Limb (tissue), 2 donors: ENCODE results near the gene TLX2.

Experiments used
- DNase-seq, 2 donors: peaks; one replicate each; pipeline ENCODE4 v3.0.0-alpha.2; 2016; ENCODE audit errors: extremely low spot score in 2 of 2

The TLX2 gene

DNA sequence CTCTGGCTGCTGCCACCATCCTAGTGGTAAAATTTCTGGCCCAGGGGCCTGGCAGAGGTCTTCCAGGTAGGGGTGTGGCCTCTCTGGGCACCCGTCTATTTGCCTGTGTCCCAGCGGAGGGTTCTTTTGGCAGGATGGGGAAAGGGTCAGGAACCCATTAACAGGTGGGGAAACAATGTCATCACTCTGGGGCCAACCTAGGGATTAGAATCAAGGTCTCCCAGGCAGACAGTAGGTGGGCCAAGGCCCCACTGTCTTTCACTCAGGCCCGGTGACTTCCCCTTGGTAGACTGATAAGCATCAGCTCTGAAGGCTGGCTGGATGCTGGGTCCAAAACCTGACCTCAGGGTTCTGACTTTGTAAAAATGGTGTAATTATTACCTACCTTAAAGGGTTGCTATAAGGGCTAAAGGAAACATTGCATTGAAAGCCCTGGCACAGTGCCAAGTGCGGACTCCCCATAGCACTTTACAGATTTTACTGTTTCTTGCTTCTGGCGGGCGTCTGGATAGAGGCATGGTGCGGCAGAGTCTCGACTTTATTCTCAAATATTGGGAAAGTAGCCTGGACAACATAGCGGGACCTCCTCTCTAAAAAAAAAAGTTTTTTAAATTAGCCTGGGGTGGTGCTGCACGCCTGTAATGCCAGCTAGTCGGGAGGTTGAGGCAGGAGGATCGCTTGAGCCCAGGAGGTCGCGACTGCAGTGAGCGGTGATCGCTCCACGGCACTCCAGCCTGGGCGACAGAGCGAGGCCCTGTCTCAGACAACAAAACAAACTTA, 17.1 kb upstream of the TLX2 start:
- DNase-seq = no peak

DNA sequence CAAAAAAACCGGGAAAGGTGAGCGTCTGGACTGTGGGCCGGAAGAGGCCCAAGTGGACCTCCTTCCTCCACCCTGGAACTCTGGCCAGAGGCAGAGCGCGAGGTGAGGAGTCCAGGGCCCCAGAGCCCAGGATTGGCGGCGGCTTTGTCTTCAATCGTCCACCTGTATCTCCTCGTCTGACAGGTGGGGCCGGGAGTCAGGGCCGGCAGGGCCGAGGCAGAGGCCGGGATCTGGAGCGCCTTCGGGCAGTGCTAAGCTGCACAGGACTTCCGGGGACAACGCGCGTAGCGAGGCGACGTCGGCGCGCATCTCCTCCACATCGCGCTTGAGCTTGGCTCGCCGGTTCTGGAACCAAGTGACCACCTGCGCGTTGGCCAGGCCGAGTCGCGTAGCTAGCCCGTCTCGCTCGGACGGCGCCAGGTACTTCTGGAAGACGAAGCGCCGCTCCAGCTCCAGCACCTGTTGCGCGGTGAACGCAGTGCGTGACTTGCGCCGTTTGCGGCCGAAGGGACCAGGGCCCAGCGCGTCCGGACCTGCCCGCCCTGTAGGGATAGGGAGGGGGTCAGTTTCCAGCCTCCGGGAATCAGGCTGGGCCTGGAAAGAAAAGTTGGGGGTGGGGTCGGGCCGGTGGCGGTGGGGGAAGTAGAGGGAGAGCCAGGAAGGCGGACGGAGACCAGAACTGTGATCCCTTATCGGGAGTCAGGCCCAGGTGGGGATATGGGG, 16.3 kb upstream of the TLX2 start:
- DNase-seq = peak in 1 of 2 donors; percentile 38

DNA sequence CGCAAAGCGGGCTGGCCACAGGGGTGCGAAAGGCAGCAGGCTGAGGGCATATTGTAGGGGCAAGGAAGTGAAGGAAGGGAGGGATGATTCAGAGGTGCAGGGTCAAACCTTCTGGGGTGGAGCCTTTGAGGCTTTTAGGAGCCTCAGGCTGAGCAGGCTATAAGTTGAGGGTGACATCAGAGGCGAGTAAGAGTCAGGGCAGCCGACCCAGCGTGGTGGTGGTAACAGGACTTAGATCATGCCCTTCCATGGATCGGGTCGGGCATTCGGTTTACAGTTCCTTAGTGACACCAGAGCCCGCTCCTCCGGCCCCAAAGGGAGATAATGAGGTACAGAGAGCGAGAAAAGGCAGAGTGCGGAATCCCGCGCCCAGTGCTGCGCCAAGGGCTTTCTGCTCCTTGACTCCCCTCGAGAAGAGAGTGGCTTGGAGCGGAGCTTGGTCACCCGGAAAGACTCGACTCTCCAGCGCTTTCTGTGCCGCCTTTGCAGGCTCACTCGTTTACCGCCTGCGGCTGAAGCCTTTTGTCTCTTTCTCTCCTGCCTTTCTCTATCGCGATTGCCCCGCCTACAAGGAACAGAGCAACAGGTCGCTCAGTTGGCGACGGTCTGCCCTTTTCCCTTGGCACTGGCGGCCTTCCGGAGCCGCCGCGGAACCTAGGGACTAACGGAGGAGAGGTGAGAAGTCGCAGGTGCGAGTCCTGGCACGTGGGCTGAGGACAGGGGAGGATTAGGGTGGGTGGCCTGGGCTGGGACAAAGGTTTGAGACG, 15.6 kb upstream of the TLX2 start:
- peak in 1 of 2 donors; percentile 40 for DNase-seq

DNA sequence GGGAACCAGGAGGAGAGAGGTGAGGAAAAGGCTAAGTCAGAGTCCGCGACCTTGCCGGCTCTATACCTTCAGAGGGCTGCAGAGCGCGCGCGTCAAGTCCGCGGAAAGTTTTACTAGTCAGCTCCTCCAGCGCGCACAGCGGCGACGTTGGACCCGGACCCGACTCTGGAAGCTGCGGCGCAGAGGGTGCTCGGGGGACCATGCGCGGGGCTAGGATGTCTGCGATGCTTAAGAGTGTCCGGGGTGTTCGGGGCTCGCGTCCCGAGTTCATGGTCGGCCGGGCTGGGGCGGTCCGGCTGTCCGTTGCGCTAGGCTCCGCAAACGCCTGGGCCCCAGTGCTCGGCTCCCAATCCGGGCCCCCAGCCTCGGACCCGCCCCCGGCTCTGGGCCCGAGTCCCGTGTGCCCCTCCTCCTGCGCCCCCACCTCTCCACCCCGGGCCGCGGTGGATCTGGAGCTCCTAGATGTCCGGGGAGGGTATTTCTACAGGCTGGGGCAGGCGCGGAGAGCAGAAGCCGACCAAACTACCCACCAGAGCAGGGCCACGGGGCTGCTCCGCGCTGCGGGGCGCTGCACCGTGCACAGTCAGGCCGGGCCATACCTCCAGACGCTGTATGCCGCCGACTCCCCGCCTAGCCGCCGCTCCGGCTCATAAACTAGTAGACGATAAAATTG, 14.8 kb upstream of the TLX2 start, which contains the start of gene LBX2:
TSS of gene LBX2 (minus strand) at position 337 of the 673 bp plus-strand sequence. CDS start at position 271, 66 bp downstream.
- DNase-seq = peak in 1 of 2 donors; percentile 56

DNA sequence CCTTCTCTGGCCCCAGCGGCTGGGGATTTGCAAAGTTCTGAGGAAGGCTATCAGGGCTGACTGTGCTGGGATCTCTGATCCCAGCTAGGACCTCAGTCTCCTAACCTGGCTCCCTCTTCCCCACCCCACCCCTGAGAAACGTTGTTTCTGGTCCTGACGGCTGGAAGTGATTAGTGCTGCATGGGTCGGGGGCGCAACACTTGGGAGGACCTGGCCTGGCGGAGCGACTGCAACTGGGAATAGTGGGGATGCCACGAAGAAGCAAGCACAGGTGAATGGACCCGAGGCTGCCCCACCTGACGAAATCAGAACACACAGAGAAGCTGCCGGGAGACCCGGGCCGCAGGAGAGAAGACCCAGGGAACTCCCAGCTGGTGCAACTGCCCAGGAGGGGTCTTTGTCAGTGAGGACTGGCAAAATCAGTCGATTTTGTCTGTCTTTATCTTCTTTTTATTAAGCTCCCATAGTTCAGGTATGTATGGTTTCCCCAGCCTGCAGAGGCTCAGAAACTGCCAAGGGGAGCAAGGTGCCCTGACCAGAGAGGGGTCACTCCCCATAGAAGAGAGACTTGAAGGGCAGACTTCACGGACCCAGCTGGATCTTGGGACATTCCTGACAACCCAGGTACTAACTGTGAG, 14.2 kb upstream of the TLX2 start:
- DNase-seq = no peak

DNA sequence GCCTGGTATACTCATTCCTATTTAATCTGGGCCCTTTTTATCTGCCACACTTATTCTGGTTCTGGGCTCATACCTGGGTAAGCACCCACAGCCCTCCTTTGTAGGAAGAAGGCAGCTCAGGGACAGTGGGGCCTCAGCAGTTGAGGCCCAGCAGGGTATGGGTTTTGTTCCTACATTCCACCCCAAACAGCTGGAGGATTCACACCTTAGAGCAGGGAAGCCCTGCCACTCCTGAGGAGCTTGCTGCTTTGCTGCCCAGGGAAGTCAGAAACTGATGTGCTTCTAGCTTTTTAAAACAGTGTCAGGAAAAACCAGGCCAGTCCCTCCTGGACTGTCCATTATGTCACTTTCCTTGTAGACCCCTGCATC, 13.7 kb upstream of the TLX2 start:
- DNase-seq = no peak

DNA sequence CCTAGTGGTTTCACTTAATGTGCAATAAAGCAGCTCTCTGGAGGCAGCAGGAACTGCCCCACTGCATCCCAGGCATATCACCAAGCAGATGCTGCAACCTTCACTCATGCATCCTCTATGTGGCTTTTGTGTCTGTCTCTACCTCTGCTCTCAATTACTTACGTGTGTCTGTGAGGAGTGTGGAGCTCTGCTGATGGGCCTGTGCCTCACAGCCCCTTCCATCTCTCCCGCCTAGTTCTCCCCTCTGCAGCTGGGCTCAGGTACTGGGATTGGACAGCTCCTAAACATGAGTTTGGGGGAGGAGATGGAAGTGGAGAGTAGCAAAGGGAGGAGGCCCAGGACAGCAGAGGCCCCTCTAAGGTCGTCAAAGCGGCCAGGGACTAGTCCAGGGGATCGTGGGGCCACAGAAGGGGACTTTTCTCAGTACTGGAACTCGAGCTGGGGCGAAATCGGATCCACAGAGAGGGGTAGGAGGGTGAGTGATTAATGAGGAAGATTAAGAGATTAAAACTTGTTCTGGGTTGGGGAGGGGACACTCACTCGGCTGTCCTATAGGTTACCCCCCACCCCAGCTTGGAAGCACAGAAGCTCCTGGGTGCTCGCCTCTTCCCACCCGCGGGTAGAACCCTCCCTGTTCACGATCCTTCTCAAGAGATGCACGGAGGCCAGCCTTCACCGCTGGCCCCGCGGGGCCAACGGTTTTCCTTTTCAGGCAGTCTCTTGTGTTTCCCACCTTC, 12.7 kb upstream of the TLX2 start:
- peak in 1 of 2 donors; percentile 38 for DNase-seq

DNA sequence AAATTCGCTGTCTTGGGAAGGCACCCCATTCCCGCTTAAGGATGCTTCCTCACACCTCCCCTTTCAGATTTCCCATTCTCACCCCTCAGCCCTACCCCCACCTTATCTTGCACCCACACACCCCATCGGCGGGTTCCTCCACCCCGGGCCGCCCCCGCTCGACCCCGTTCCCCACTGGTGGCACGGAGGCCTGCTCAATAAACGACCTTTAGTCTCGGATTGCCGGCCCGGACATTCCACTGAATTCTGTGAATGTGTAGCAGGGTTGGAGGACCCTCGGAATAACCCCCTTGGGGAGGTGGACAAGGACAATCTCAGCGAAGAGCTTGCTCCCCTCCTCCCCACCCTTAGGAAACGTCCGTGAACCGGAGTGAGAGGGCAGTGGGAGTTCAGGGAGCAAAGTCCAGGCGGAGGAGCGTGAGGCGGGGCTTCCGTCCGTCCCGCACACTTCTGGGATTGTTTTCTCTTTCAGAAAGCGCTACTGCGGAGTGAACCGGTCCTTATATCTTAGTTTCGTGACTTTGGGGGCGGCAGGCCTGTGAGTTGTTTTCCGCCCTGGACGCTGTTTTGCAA, 12.0 kb upstream of the TLX2 start:
- no peak for DNase-seq

DNA sequence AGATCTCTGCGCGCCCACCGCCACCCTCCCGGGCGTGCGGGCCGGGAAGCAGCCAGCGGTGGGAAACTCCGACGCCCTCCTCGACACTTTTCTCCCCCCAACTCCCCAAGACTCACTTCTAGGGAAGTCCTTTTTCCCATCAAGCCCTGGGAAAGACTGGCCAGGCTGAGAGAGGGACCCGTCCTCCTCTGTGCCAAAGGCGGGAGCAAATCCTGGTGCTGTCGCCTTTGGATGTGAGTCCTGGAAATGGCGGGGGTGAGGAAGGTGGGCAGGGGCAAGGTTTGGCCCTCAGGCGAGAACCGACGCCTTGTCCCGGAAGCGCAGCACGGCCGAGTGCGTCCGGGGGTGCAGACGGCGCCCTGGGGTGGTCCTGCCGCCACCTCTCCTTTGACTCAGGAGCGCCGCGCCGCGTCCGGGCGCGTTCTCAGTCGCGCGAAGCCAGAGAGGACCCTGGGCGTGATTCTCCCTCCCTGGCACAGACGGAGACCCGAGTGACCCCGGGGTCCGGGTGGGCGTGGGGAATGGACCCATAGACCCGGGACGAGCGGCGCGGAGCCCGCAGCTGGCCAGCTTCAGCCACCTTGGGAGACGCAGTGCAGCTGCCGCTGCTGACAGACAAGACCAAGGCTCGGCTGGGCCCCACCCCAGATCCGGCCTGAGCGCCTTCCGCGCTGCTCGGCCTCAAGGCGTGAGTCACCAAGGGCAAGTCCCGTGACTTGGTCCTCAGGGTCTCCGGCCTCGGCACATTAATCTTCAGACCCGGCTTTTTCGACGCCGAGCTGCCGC, 11.3 kb upstream of the TLX2 start:
- DNase-seq = peak in 1 of 2 donors; percentile 68

DNA sequence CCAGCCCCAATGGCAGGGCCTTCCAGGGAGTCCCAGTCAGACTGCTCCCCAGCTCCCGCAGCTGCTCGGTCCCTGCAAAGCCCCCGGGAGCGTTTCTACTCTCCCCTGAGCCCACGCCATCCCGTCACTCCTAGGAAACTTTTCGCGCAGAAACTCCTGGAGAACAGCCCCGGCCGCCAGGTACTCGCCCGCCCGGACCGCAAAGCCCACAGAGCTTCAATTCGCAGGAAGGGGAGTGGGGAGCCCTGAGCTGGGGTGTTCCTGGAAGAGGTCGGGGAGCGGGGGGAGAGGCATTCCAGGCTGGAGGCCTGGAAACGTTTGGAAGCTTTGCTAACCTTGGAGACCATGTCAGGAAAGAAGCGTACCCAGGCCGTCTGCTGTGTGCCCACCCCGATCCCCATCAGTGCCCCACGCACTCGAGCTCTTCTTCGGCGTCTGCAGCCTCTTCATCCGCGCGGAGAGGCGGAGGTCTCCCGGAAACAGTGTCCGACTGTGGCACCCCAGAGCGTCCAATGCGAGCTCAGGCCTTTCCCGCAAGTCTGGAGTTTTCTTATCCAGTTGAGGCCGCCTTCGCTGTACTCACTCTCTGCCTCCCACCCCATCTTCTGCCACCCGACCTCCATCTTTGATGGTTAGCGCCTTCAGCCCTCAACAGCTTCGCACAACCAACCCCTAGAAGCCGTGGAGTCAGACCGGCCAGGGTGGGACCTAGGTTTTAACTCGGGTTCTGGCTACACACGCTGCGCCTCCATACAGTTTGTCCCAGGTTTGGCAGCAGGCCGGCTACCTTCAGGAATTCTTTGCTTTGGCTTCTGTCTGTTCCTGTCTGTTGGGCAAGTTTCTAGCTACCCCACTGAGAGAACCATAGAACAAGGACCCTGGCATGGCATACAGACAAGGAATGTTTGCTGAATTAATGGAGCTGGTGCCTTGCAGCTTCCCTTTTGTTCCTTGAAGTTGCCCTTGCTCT, 10.5 kb upstream of the TLX2 start:
- DNase-seq = no peak

DNA sequence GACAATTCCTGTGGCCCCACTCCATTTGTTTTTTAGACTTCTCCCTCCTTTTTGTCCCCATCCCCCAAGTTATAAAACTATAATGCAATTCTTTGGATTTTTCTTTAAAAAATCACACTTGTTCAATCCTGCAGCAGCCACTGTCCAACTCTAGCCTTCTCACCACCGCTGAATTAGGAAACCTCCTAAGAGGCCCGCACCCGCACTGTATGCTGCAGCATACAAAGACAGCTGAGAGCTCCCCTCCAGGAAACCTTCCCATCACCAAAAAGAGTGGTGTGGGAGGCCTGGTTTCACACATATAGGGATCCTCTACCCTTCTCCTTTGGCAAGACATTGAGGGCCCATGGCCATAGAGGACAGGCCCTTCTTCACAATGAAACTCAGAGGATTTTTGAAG, 9.7 kb upstream of the TLX2 start:
- DNase-seq = no peak

DNA sequence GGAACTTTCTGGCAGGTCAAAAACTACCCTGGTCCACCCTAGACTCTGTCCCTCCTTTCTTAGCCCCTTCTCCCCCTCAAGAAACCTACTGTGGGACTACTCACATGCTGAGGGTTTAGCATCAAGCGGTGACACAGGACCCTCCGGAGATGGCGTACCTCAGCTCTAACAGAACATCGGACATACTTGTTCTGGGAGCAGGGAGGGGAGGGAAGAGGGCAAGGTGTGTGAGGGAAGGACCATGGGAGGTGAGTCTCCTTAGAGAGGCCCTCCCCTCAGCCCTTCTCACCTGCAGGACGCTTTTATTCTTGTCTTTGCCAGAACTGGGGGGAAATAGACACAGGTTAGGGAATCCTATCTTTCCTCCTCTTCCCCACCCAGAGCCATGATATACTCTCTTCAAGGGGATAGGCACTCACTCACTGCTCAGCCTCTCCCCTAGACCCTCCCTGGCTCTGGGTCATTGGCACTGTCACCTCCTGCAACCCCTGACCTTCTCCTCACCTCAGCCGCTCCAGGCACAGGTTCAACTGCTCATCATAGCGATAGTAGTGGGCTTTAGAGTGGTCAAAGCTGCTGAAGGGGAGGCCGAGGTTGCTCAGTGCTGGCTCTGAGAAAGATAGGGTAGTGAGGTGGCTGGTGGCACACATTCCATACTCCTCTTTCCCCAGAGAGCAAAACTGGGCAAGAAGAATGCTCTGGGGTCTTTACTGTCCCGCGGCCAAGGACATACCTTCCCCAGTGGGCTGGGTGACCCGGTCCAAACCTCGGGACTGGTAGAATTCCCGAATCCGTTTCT, 8.6 kb upstream of the TLX2 start:
- DNase-seq = no peak

DNA sequence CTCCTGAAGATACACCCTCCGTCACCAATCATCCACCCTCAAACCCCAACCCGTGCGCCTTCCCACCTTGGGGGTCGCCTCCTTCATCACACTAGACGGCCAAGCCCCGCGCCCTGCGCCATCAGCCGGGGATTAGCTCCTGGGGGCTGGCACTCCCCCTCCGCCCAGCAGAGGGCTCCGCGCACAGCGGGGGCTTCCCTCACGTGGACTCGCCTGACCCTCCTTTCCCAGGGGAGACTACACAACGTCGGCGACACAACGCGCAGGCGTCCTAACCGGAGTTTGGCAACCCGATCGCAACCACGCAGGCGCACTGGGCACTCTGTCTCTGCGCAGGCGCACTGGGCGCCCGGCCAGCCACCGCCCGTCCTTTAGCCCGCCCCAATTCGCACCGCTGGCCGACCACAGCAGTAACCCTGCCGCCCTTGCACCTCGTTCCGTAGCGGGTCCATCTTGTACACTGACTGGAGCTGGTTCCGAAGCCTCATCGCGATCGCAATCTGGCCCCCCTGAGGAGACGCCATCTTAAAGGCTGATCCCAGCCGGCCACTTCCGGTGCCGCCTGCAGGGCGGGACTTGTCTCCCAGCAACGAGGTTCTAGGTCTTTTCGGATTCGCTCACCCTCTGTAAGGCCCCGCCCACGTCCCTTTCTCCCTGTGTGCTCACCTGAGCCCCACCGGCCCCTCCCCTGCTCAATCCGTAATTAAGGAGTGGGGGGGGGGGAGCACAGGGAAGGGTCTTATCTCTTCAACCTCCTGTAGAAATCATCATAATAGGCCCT, 6.9 kb upstream of the TLX2 start, which contains the start of gene PCGF1:
TSS of gene PCGF1 (minus strand) at position 551 of the 781 bp plus-strand sequence. CDS start at position 524, 27 bp downstream.
- peak; percentile 98 to 99 for DNase-seq

DNA sequence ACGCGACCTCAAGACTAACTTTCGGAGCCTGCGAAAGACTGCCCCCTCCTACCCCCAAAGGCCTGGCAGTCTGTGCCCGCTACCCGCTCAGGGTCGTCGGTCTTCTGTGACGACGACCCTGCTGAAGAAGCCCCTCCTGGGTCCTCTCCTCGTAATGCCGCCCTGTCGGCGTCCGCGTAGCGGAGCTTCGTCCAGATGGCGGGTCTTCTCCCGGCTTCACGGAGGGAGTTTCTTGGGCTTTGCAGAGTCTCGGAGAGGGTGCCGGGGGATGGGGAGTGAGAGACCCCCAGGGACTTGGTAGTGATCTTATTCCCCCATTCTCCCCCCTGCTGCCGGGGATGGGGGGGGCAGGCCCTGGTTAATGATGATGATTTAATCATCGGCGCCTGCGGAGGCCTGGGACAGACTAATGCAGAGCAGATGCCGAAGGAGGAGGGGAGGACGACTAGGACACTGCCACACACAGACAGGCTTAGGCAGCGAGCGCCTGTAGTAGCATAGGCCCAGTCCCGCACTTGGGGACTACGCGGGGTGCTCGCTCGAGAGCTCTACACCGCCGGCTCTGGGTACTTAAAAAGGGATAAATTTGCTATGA, 6.2 kb upstream of the TLX2 start:
- peak in 1 of 2 donors; percentile 73 for DNase-seq

DNA sequence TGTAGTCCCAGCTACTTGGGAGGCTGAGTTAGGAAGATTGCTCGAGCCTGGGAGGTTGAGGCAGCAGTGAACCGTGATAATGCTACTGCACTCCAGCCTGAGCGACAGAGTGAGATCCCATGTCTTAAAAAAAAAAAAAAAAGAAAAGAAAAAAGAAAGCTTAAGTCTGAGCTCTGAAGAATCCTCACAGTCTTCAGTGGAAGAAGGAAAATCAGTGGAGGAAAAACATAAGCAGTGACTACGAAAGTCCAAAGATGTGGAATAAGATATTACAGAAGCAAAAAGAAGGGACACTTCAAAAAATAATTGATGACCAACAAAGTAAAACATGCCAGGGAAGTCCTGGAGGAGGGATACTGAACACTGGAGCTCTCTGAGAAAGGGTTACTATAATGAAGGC, 4.0 kb upstream of the TLX2 start:
- no peak for DNase-seq
